Upper lobe of right lung (tissue), 1 donor: ENCODE data around the gene AFAP1L2. TPM values are rescaled to one million over a fixed set of nuclear protein-coding genes. Genes with fewer than 3 reads are reported as not detected.
A peak's percentile ranks its signal among the peaks of the same experiment; 100 is the strongest.

Source experiments
- ATAC-seq: fragments of 200-7000 bp; cut with Tn5 transposase; one replicate; pipeline ENCODE4 v1.9.1; 2020; ENCODE audit warnings: mild to moderate bottlenecking, moderate library complexity
- DNase-seq: peaks from one replicate; pipeline ENCODE4 v3.0.0-alpha.2; 2020
- H3K27ac ChIP-seq: fragments of 200-600 bp; one replicate; pipeline ENCODE4 v1.8.0; 2022
- H3K27me3 ChIP-seq: fragments of 200-600 bp; one replicate; pipeline ENCODE4 v1.8.0; 2022; ENCODE audit warnings: mild to moderate bottlenecking
- H3K36me3 ChIP-seq: fragments of 200-600 bp; one replicate; pipeline ENCODE4 v1.8.0; 2022
- H3K4me1 ChIP-seq: fragments of 200-600 bp; one replicate; pipeline ENCODE4 v1.8.0; 2022
- H3K4me3 ChIP-seq: fragments of 200-600 bp; one replicate; pipeline ENCODE4 v1.8.0; 2022; ENCODE audit warnings: mild to moderate bottlenecking
- H3K9me3 ChIP-seq: fragments of 200-600 bp; one replicate; pipeline ENCODE4 v1.8.0; 2022
- intact Hi-C: fragments of 100-400 bp; cut with DNase I; formaldehyde crosslinking; loops from one replicate; pipeline ENCODE4 v1.11.0; 2022
- total RNA-seq: library from RNA; stranded (reverse); fragmentation: NEBNext Ultra II Directional; extraction: Animal tissue kit (Norgen Biotek cat#: 25700); gene quantifications from one replicate; pipeline ENCODE4 v1.2.1, GENCODE V29; 2021
- TF ChIP-seq, protein P1 (sequence below): fragments of 200-600 bp; IDR thresholded peaks from one replicate; pipeline ENCODE4 v1.8.0; 2022; ENCODE audit warnings: antibody characterized with exemption
- donor health status: DM: no; HTN: yes; CAD: no; lungs with severe emphysema.

AFAP1L2 gene
- total RNA-seq, 1 donor from 2014 or later = 10.1 TPM

DNA sequence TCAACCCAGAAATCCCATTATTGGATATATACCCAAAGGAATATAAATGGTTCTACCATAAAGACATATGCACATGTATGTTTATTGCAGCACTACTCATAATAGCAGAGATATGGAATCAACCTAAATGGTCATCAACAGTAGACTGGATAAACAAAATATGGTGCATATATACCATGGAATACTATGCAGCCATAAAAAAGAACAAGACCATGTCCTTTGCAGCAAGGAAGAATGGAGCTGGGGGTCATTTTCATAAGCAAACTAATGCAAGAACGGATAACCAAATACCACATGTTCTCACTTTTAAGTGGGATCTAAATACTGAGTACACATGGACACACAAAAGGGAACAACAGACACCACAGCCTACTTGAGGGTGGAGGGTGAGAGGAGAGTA is 2.2 kb upstream of the AFAP1L2 start:
- no peak overlapping the region for H3K4me3 ChIP-seq
- intact Hi-C loops = no loop called here
- peaks cover 14% of the 10 kb centered on the region for H3K27me3 ChIP-seq
- peaks cover 8% of the 10 kb centered on the region for H3K4me1 ChIP-seq
- H3K27ac ChIP-seq = no peak overlapping the region
- ATAC-seq (no peak), DNase-seq (no peak)
- no peaks in the 10 kb centered on the region for H3K9me3 ChIP-seq
- TF ChIP-seq, protein P1, sequence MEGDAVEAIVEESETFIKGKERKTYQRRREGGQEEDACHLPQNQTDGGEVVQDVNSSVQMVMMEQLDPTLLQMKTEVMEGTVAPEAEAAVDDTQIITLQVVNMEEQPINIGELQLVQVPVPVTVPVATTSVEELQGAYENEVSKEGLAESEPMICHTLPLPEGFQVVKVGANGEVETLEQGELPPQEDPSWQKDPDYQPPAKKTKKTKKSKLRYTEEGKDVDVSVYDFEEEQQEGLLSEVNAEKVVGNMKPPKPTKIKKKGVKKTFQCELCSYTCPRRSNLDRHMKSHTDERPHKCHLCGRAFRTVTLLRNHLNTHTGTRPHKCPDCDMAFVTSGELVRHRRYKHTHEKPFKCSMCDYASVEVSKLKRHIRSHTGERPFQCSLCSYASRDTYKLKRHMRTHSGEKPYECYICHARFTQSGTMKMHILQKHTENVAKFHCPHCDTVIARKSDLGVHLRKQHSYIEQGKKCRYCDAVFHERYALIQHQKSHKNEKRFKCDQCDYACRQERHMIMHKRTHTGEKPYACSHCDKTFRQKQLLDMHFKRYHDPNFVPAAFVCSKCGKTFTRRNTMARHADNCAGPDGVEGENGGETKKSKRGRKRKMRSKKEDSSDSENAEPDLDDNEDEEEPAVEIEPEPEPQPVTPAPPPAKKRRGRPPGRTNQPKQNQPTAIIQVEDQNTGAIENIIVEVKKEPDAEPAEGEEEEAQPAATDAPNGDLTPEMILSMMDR = no peak
- H3K36me3 ChIP-seq = no peaks in the 10 kb centered on the region

DNA sequence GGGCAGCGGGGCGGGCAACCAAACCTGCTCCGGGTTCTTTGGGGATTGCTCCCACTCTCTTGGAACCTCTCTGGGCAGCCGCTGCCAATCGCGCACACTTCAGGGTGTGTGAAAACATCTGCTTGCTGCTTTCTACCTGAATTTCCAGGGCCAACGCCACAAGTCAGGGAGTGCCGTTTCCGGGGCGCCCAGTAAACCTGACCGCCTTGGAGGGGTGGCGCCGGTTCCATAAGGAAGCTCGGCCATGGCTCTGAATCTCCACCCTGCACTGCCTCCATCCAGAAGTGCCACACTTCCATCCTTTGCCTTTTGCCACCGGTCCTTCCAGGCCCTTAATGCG is 679 bp upstream of the AFAP1L2 start:
- intact Hi-C loops = no loop called here
- Histone ChIP-seq H3K9me3 (no peaks in the 10 kb centered on the region), H3K4me1 (peaks cover 14% of the 10 kb centered on the region), H3K27ac (no peak overlapping the region), H3K4me3 (peak overlapping the region; percentile 48), H3K36me3 (no peaks in the 10 kb centered on the region), H3K27me3 (peaks cover 14% of the 10 kb centered on the region)
- TF ChIP-seq, protein P1 = no peak
- ATAC-seq (no peak), DNase-seq (no peak)

DNA sequence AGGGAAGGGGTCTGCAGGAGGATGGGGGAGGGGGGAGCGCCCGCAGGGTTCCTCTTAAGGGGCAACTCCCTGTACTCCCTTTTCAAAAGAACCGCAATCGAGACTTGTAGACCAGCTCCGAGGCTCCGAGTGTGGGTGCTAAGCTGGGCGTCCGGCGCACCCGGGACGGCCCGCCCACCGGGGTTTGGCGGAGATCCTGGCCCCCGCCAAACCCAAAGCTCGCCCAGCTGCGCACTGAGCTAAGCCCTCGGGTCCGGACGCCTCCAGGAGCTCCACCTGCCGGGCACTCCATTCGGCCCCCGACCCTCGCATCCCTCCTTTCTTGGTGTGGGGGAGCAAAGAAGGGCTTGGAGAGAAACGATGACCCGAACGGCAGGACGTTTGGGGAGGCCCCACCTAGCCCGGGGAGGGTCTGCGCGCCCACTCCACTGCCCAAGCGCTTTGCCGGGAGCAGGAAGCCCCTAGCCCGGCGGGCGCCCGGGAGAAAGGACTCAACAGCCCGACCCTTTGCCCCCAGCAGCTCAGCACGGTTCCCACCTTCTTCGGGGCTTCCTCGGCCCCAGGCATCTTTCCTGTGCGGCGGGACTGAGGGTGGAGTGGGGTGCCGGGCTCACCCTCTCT is 651 bp downstream of the AFAP1L2 start:
- TF ChIP-seq, protein P1 = peak; percentile 7
- Histone ChIP-seq H3K4me3 (peak overlapping the region; percentile 48), H3K36me3 (no peaks in the 10 kb centered on the region), H3K9me3 (no peaks in the 10 kb centered on the region), H3K27me3 (peaks cover 14% of the 10 kb centered on the region), H3K27ac (no peak overlapping the region), H3K4me1 (peaks cover 25% of the 10 kb centered on the region)
- ATAC-seq (peak; percentile 26), DNase-seq (no peak)
- intact Hi-C loops = no loop called here

DNA sequence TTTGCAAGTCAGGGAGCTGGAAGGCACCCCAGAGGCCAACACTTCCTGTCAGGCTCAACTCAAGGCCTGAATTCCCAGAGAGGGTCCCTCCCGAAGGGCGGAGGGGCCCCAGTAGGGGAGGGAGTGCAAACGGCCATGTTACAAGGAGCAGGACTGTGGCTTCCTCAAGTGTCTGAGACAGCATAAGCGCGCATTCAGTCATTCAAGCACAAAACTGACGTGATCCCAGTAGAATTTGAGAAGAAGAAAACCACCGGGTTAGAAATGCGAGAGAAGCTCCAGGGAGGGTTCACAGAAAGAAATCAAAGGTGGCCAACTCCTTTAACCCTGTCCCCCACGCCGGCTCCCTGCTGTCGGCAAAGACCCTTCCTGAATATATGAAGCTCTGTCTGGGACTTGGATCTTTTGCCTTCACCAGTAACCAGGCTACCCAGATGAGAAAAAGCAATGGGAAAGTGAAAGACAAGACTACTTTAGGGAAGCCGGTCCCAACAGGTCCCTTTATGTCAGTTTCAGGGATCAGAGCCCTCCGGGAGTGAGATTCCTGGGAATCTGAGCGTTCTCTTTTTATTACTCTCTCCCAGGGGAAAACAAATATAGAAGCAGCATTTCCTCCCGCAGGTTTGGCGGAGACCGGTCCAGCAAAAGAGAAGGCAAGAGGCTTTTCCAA is 1.3 kb downstream of the AFAP1L2 start:
- peak overlapping the region; percentile 48 for H3K4me3 ChIP-seq
- H3K9me3 ChIP-seq = no peaks in the 10 kb centered on the region
- DNase-seq (no peak), ATAC-seq (no peak)
- intact Hi-C loops = no loop called here
- no peaks in the 10 kb centered on the region for H3K36me3 ChIP-seq
- no peak overlapping the region for H3K27ac ChIP-seq
- TF ChIP-seq, protein P1 = no peak
- peaks cover 14% of the 10 kb centered on the region for H3K27me3 ChIP-seq
- H3K4me1 ChIP-seq = peaks cover 25% of the 10 kb centered on the region

DNA sequence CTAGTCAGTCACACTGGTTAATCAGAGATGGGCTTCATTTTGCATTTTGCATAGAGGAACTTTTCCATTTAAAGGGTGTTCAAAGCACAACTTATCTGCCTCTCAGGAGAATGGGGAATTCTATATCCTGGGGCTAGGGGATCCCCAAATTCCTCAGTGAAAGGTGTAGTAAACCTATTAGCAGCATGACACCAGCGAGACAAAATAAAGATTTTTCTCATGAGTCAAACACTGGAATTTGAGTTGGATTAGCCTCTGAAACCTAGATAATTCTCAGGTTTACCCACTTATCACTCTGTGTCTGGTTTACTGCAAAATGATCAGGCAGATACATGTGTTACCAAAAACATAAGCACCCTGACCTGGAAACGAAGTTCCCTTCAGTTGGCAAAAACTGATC is 2.1 kb downstream of the AFAP1L2 start:
- intact Hi-C loops = no loop called here
- no peak for ATAC-seq
- Histone ChIP-seq H3K27me3 (peaks cover 14% of the 10 kb centered on the region), H3K27ac (no peak overlapping the region), H3K4me1 (peaks cover 25% of the 10 kb centered on the region), H3K9me3 (no peaks in the 10 kb centered on the region), H3K4me3 (no peak overlapping the region), H3K36me3 (no peaks in the 10 kb centered on the region)
- TF ChIP-seq, protein P1 = no peak
- DNase-seq = no peak
